IMR-90 (cell line): ENCODE data around the gene BAZ2B. TPM values are rescaled to one million over a fixed set of nuclear protein-coding genes. Genes with fewer than 3 reads are reported as not detected.
A peak's percentile ranks its signal among the peaks of the same experiment; 100 is the strongest.

Source experiments
- ATAC-seq: fragments of 200-7000 bp; cut with Tn5 transposase; 2 replicates; pipeline ENCODE4 v1.9.1; 2020; ENCODE audit warnings: low read depth, mild to moderate bottlenecking, moderate library complexity
- BruUV-seq: library from RNA; stranded (reverse); fragments of 400-500 nt; replicated peaks from 2 replicates; lab custom pipeline; 2021; lab: Mats Ljungman, UMichigan
- CTCF ChIA-PET: fragments of 300-600 bp; formaldehyde crosslinking; extraction: SDS; loops from one replicate; lab custom pipeline; 2021; ENCODE audit warnings: antibody characterized with exemption; lab: Yijun Ruan, JAX
- POLR2A ChIA-PET: fragments of 300-600 bp; sonication (Branson Sonifier 250); formaldehyde crosslinking; loops from one replicate; lab custom pipeline; 2022; ENCODE audit warnings: antibody characterized with exemption; ENCODE audit not compliant: unreplicated experiment; lab: Charles Lee
- DNase-seq: peaks from one replicate; pipeline ENCODE4 v3.0.0; 2013
- H2AFZ ChIP-seq: replicated peaks from 2 replicates; pipeline ENCODE3; 2013; ENCODE audit warnings: low read length, mild to moderate bottlenecking; ENCODE audit not compliant: poor library complexity
- H2AK5ac ChIP-seq: 2 replicates; pipeline ENCODE4 v1.6.1; 2013; ENCODE audit warnings: low read depth, low read length, inconsistent platforms
- H2AK9ac ChIP-seq: replicated peaks from 2 replicates; pipeline ENCODE3; 2013; ENCODE audit warnings: mild to moderate bottlenecking, low read depth, low read length, moderate library complexity; ENCODE audit not compliant: poor library complexity
- H2BK120ac ChIP-seq: 2 replicates; pipeline ENCODE4 v1.6.1; 2013; ENCODE audit warnings: low read depth, low read length, inconsistent platforms
- H2BK15ac ChIP-seq: 3 replicates; pipeline ENCODE4 v1.6.1; 2013; ENCODE audit warnings: low read depth, low read length, inconsistent platforms
- H2BK20ac ChIP-seq: 2 replicates; pipeline ENCODE4 v1.6.1; 2013; ENCODE audit warnings: low read depth, mild to moderate bottlenecking, inconsistent platforms, low read length, moderate library complexity
- H2BK5ac ChIP-seq: 2 replicates; pipeline ENCODE4 v1.6.1; 2013; ENCODE audit warnings: mild to moderate bottlenecking, low read depth, low read length, inconsistent platforms; ENCODE audit not compliant: poor library complexity, severe bottlenecking
- H3K14ac ChIP-seq: replicated peaks from 2 replicates; pipeline ENCODE4 v1.6.1; 2013; ENCODE audit warnings: low read depth, low read length, inconsistent platforms
- H3K18ac ChIP-seq: 2 replicates; pipeline ENCODE4 v1.6.1; 2013; ENCODE audit warnings: low read depth, low read length, control low read depth
- H3K23ac ChIP-seq: 2 replicates; pipeline ENCODE4 v1.6.1; 2013; ENCODE audit warnings: low read depth, low read length, inconsistent platforms
- H3K27ac ChIP-seq: 2 replicates; pipeline ENCODE4 v1.5.1; 2013; ENCODE audit warnings: mild to moderate bottlenecking, control low read depth, low read length; ENCODE audit not compliant: insufficient read depth
- H3K27me3 ChIP-seq: 2 replicates; pipeline ENCODE4 v1.6.1; 2013; ENCODE audit warnings: low read length; ENCODE audit not compliant: control insufficient read depth, insufficient read depth
- H3K36me3 ChIP-seq: 2 replicates; pipeline ENCODE4 v1.6.1; 2013; ENCODE audit warnings: low read length, mixed read lengths; ENCODE audit not compliant: control insufficient read depth, insufficient read depth
- H3K4ac ChIP-seq: 2 replicates; pipeline ENCODE4 v1.6.1; 2013; ENCODE audit warnings: low read depth, low read length, inconsistent platforms
- H3K4me1 ChIP-seq: 2 replicates; pipeline ENCODE4 v1.6.1; 2013; ENCODE audit warnings: low read length, mixed read lengths; ENCODE audit not compliant: control insufficient read depth, insufficient read depth
- H3K4me2 ChIP-seq: 2 replicates; pipeline ENCODE4 v1.6.1; 2013; ENCODE audit warnings: low read depth, mild to moderate bottlenecking, control low read depth, low read length, moderate library complexity
- H3K4me3 ChIP-seq: 2 replicates; pipeline ENCODE4 v1.5.1; 2013; ENCODE audit warnings: low read depth, mild to moderate bottlenecking, control low read depth, low read length, moderate library complexity; ENCODE audit not compliant: insufficient read depth
- H3K56ac ChIP-seq: 2 replicates; pipeline ENCODE4 v1.6.1; 2013; ENCODE audit warnings: low read length, inconsistent platforms; ENCODE audit not compliant: insufficient read depth; ENCODE audit errors: extremely low read depth
- H3K79me1 ChIP-seq, 2 experiments: 2 replicates each; pipeline ENCODE4 v1.6.1; 2013; ENCODE audit warnings: low read length in 2 of 2, inconsistent platforms in 1 of 2, low read depth in 1 of 2
- H3K9ac ChIP-seq: 2 replicates; pipeline ENCODE4 v1.6.1; 2013; ENCODE audit warnings: low read depth, low read length, control low read depth
- H3K9me1 ChIP-seq: 2 replicates; pipeline ENCODE4 v1.6.1; 2013; ENCODE audit warnings: low read length, inconsistent platforms; ENCODE audit not compliant: insufficient read depth
- H3K9me3 ChIP-seq: 2 replicates; pipeline ENCODE4 v1.6.1; 2013; ENCODE audit warnings: low read length; ENCODE audit not compliant: control insufficient read depth, insufficient read depth
- H4K20me1 ChIP-seq: 2 replicates; pipeline ENCODE4 v1.6.1; 2013; ENCODE audit warnings: low read length, inconsistent platforms; ENCODE audit not compliant: insufficient read depth
- H4K5ac ChIP-seq: 2 replicates; pipeline ENCODE4 v1.6.1; 2013; ENCODE audit warnings: mild to moderate bottlenecking, low read depth, low read length, control low read depth
- H4K8ac ChIP-seq, 2 experiments: 2 replicates each; pipeline ENCODE4 v1.6.1; 2013; ENCODE audit warnings: low read depth in 2 of 2, low read length in 2 of 2, control low read depth in 1 of 2, inconsistent platforms in 1 of 2
- H4K91ac ChIP-seq: 2 replicates; pipeline ENCODE4 v1.6.1; 2013; ENCODE audit warnings: low read depth, low read length, inconsistent platforms; ENCODE audit not compliant: insufficient read depth
- CHD1 ChIP-seq: IDR thresholded peaks from 2 replicates; pipeline ENCODE4 v1.6.1; 2012; ENCODE audit warnings: low read depth, low read length, improper control_type of control experiment
- MAFK ChIP-seq: IDR thresholded peaks from 2 replicates; pipeline ENCODE4 v1.6.1; 2012; ENCODE audit warnings: low read depth, low read length, improper control_type of control experiment
- WGBS, 2 experiments: methylation state at CpG; one replicate each; pipeline versions ENCODE4 v1.1.5 to v1.1.7; 2013; ENCODE audit warnings: missing lambda C conversion rate in 2 of 2; ENCODE audit not compliant: insufficient read length in 1 of 2; ENCODE audit errors: extremely low coverage in 2 of 2; 5-methylcytosine and 5-hydroxymethylcytosine counted together
- dilution Hi-C: fragments of 300-500 bp; cut with HindIII; formaldehyde crosslinking; loops from one replicate; pipeline ENCODE4 v1.14.3; 2018; ENCODE audit warnings: low sequenced_read_pairs; ENCODE audit not compliant: unreplicated experiment
- in situ Hi-C: fragments of 300-500 bp; cut with MboI; formaldehyde crosslinking; loops from 3 replicates; pipeline ENCODE4 v1.14.3; 2019; ENCODE audit warnings: low sequenced_read_pairs, inconsistent platforms, mixed read lengths
- intact Hi-C: fragments of 100-400 bp; cut with micrococcal nuclease; formaldehyde crosslinking; loops from 2 replicates; pipeline ENCODE4 v1.10.0; 2022
- polyA plus RNA-seq, 3 experiments: library from polyadenylated mRNA; depleted of rRNA; stranded (reverse); fragments of >200 nt; gene quantifications; 2 replicates each; pipeline ENCODE4 v1.2.3, GENCODE V29; 2012; ENCODE audit warnings: low replicate concordance in 1 of 3
- total RNA-seq: library from RNA; depleted of rRNA; stranded (reverse); fragments of >200 nt; gene quantifications from 2 replicates; pipeline ENCODE4 v1.2.3, GENCODE V29; 2012
- TF ChIP-seq, protein P1 (sequence below): conservative IDR thresholded peaks from 2 replicates; pipeline ENCODE4 v1.5.1; 2012; ENCODE audit warnings: mild to moderate bottlenecking, low read depth, low read length, improper control_type of control experiment

BAZ2B gene
- total and polyA plus RNA-seq, 2 of the 4 experiments (the other 2 are of a cell fraction), result 8.9 to 42.1 TPM

DNA sequence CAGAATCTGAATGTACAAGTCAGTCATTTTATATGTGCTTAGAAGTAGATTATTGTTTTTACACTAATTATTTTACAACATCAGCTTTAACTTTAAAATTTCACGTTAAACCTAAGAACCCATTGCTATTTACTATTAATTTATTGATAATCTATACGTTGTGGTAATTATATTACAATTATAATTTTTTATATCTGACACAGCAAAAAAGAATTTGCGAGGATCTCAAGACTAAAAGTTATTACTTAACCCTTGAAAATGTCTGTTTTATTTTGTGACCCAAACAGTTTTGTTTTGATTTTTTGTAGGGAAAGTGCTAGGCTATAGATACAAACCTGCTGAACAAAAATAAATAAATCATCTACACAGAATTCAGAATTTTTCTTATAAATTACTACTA lies 30.3 kb downstream of the BAZ2B start:
- H3K9me3 ChIP-seq, result no peaks in the 10 kb centered on the region
- no peak overlapping the region for H2AK9ac ChIP-seq
- no peak overlapping the region for H3K4ac ChIP-seq
- no peak overlapping the region for H2BK120ac ChIP-seq
- H4K8ac ChIP-seq, result no peak overlapping the region
- H3K9ac ChIP-seq, result no peak overlapping the region
- no CpG with 5 or more reads among the region's 3 CpGs for WGBS, 2 experiments
- BruUV-seq, result no TSS peak
- no peak for DNase-seq
- in situ Hi-C loops (no loop called here), dilution Hi-C loops (no loop called here), intact Hi-C loops (no loop called here)
- H3K56ac ChIP-seq, result no peak overlapping the region
- no peak overlapping the region for H2BK5ac ChIP-seq
- TF ChIP-seq CHD1 (no peak), MAFK (peak; percentile 34)
- TF ChIP-seq, protein P1, sequence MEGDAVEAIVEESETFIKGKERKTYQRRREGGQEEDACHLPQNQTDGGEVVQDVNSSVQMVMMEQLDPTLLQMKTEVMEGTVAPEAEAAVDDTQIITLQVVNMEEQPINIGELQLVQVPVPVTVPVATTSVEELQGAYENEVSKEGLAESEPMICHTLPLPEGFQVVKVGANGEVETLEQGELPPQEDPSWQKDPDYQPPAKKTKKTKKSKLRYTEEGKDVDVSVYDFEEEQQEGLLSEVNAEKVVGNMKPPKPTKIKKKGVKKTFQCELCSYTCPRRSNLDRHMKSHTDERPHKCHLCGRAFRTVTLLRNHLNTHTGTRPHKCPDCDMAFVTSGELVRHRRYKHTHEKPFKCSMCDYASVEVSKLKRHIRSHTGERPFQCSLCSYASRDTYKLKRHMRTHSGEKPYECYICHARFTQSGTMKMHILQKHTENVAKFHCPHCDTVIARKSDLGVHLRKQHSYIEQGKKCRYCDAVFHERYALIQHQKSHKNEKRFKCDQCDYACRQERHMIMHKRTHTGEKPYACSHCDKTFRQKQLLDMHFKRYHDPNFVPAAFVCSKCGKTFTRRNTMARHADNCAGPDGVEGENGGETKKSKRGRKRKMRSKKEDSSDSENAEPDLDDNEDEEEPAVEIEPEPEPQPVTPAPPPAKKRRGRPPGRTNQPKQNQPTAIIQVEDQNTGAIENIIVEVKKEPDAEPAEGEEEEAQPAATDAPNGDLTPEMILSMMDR, result no peak
- no peak overlapping the region for H2AK5ac ChIP-seq
- no peak overlapping the region for H4K91ac ChIP-seq
- H2AFZ ChIP-seq, result no peak overlapping the region
- no peak overlapping the region for H3K4me2 ChIP-seq
- H3K36me3 ChIP-seq, result no peaks in the 10 kb centered on the region
- H3K4me1 ChIP-seq, result no peaks in the 10 kb centered on the region
- no peak for ATAC-seq
- POLR2A ChIA-PET, result no interaction called here
- H2BK20ac ChIP-seq, result no peak overlapping the region
- H3K14ac ChIP-seq, result no peak overlapping the region
- peaks cover 3% of the 10 kb centered on the region; the same call in 1 of the 2 replicates for H4K20me1 ChIP-seq
- H3K9me1 ChIP-seq, result no peaks in the 10 kb centered on the region
- no peak overlapping the region for H3K4me3 ChIP-seq
- H3K27ac ChIP-seq, result no peak overlapping the region
- no peak overlapping the region for H3K23ac ChIP-seq
- no peaks in the 10 kb centered on the region for H3K27me3 ChIP-seq
- CTCF ChIA-PET, result no interaction called here
- H2BK15ac ChIP-seq, result no peak overlapping the region
- H3K79me1 ChIP-seq, result peaks cover 14 to 15% of the 10 kb centered on the region in 2 experiments
- H4K5ac ChIP-seq, result no peak overlapping the region
- H3K18ac ChIP-seq, result no peak overlapping the region
